ENCODE results near the gene SLC12A7. TPM values are rescaled to one million over a fixed set of nuclear protein-coding genes. Genes with fewer than 3 reads are reported as not detected.

Gene SLC12A7
- total and polyA plus RNA-seq, 3 donors from 2014 or later, result 73.2 to 212 (median 168) TPM

GRCh38 chr5:1067141-1068121, 44.4 kb downstream of the SLC12A7 start:
- Histone ChIP-seq H3K36me3 (ENCODE audit: low read depth, missing control alignments) (no peaks in the 10 kb centered on the region), H3K4me3 (no peak overlapping the region), H3K4me1 (no peaks in the 10 kb centered on the region), H3K9me3 (no peaks in the 10 kb centered on the region), H3K27me3 (no peaks in the 10 kb centered on the region), H3K27ac (no peak overlapping the region)
- intact Hi-C loops (cut with DNase I; ENCODE audit: low total_unique reads), result no loop called here
- 86 to 87% methylated on average over 23 to 45 of the region's 45 CpGs for WGBS, 2 donors
- no peak for DNase-seq
- TF ChIP-seq CTCF (IDR thresholded peaks at IDR 0.05) (no peak), POLR2A (IDR thresholded peaks at IDR 0.05) (no peak)

GRCh38 chr5:1066676-1067075, 45.2 kb downstream of the SLC12A7 start:
- intact Hi-C loops (cut with DNase I; ENCODE audit: low total_unique reads), result no loop called here
- Histone ChIP-seq H3K36me3 (ENCODE audit: low read depth, missing control alignments) (no peaks in the 10 kb centered on the region), H3K27me3 (no peaks in the 10 kb centered on the region), H3K27ac (no peak overlapping the region), H3K9me3 (no peaks in the 10 kb centered on the region), H3K4me1 (no peaks in the 10 kb centered on the region), H3K4me3 (no peak overlapping the region)
- no peak for DNase-seq
- WGBS, 2 donors, result 86 to 87% methylated on average over 7 to 12 of the region's 12 CpGs
- no peak for TF ChIP-seq POLR2A (IDR thresholded peaks at IDR 0.05)
- TF ChIP-seq CTCF (IDR thresholded peaks at IDR 0.05), result no peak

- Histone ChIP-seq H3K9me3 (no peaks in the 10 kb centered on the region), H3K36me3 (ENCODE audit: low read depth, missing control alignments) (no peaks in the 10 kb centered on the region), H3K27me3 (no peaks in the 10 kb centered on the region), H3K4me3 (no peak overlapping the region), H3K27ac (no peak overlapping the region), H3K4me1 (no peaks in the 10 kb centered on the region)
- no peak for TF ChIP-seq POLR2A (IDR thresholded peaks at IDR 0.05)
- TF ChIP-seq CTCF (IDR thresholded peaks at IDR 0.05), result no peak
- intact Hi-C loops (cut with DNase I; ENCODE audit: low total_unique reads), result no loop called here
- WGBS, 2 donors, result 91 to 96% methylated on average over 11 to 16 of the region's 16 CpGs
- DNase-seq, result no peak
Observed at GRCh38 chr5:1065891-1066650, 45.8 kb downstream of the SLC12A7 start.

GRCh38 chr5:1065143-1065750, 46.6 kb downstream of the SLC12A7 start:
- TF ChIP-seq CTCF (IDR thresholded peaks at IDR 0.05) (no peak), POLR2A (IDR thresholded peaks at IDR 0.05) (no peak)
- WGBS, 2 donors, result 87 to 92% methylated on average over 13 to 26 of the region's 26 CpGs
- Histone ChIP-seq H3K27me3 (no peaks in the 10 kb centered on the region), H3K9me3 (no peaks in the 10 kb centered on the region), H3K36me3 (ENCODE audit: low read depth, missing control alignments) (no peaks in the 10 kb centered on the region), H3K27ac (no peak overlapping the region), H3K4me3 (no peak overlapping the region), H3K4me1 (no peaks in the 10 kb centered on the region)
- DNase-seq, result no peak
- intact Hi-C loops (cut with DNase I; ENCODE audit: low total_unique reads), result no loop called here

Data from testis (tissue), 3 donors.